GM12878 (cell line): Measurements from ENCODE around the gene CYP2J2. TPM values are rescaled to one million over a fixed set of nuclear protein-coding genes. Genes with fewer than 3 reads are reported as not detected.

Experiments
- ATAC-seq: fragments of 200-7000 bp; cut with Tn5 transposase; 3 replicates; pipeline ENCODE4 v1.9.1; 2020; ENCODE audit warnings: mild to moderate bottlenecking, moderate library complexity
- BruUV-seq: library from RNA; stranded (reverse); fragments of 400-500 nt; replicated peaks from 2 replicates; lab custom pipeline; 2021; lab: Mats Ljungman, UMichigan
- CTCF ChIA-PET: fragments of 300-600 bp; sonication (Branson Sonifier 250); formaldehyde crosslinking; extraction: SDS; loops from one replicate; lab custom pipeline; 2021; ENCODE audit warnings: inconsistent platforms; lab: Yijun Ruan, JAX
- POLR2A ChIA-PET: fragments of 350-600 bp; formaldehyde crosslinking; extraction: SDS; loops from one replicate; lab custom pipeline; 2021; ENCODE audit warnings: inconsistent platforms; lab: Charles Lee
- RAD21 ChIA-PET: fragments of 300-600 bp; sonication (Branson Sonifier 250); formaldehyde crosslinking; loops from one replicate; lab custom pipeline; 2023; ENCODE audit warnings: antibody characterized with exemption; ENCODE audit not compliant: unreplicated experiment; lab: Charles Lee
- SMC1A ChIA-PET: fragments of 300-600 bp; sonication (Branson Sonifier 250); formaldehyde crosslinking; loops from one replicate; lab custom pipeline; 2023; ENCODE audit not compliant: unreplicated experiment, uncharacterized antibody; lab: Charles Lee
- DNase-seq: peaks from one replicate; pipeline ENCODE4 v3.0.0-alpha.2; 2011; ENCODE audit warnings: low read depth, low spot score
- FAIRE-seq: peaks from 3 replicates; lab custom pipeline; 2011; peaks lifted over from hg19 to GRCh38; lab: Jason Lieb, UNC
- H2AFZ ChIP-seq: 2 replicates; pipeline ENCODE4 v1.6.0; 2011; ENCODE audit warnings: low read depth, low read length, control low read depth; ENCODE audit not compliant: control insufficient read depth
- H3K27ac ChIP-seq: 2 replicates; pipeline ENCODE4 v1.5.1; 2011; ENCODE audit warnings: control low read depth; ENCODE audit not compliant: control insufficient read depth, insufficient read depth
- H3K27me3 ChIP-seq, 2 experiments: replicated peaks in 1 of 2; 2 replicates each; pipeline versions ENCODE4 v1.6.0 to v1.6.1; 2011; ENCODE audit warnings: low read length in 1 of 2; ENCODE audit not compliant: control insufficient read depth in 2 of 2, insufficient read depth in 2 of 2
- H3K36me3 ChIP-seq, 2 experiments: 2 replicates each; pipeline ENCODE4 v1.5.1; 2011; ENCODE audit warnings: low read length in 1 of 2; ENCODE audit not compliant: control insufficient read depth in 2 of 2, insufficient read depth in 2 of 2
- H3K4me1 ChIP-seq: 2 replicates; pipeline ENCODE4 v1.6.1; 2011; ENCODE audit warnings: mild to moderate bottlenecking, low read length, moderate library complexity, mixed read lengths; ENCODE audit not compliant: control insufficient read depth, insufficient read depth
- H3K4me2 ChIP-seq: 2 replicates; pipeline ENCODE4 v1.6.0; 2011; ENCODE audit warnings: control low read depth; ENCODE audit not compliant: control insufficient read depth, insufficient read depth
- H3K4me3 ChIP-seq: fragments of 200-600 bp; sonication (generic); 2 replicates; pipeline ENCODE4 v1.5.1; 2016
- H3K79me2 ChIP-seq: 2 replicates; pipeline ENCODE4 v1.6.0; 2011; ENCODE audit warnings: low read length; ENCODE audit not compliant: control insufficient read depth, insufficient read depth
- H3K9ac ChIP-seq: 2 replicates; pipeline ENCODE4 v1.8.0; 2011; ENCODE audit warnings: low read length, control low read depth, mixed read lengths; ENCODE audit not compliant: control insufficient read depth, insufficient read depth
- H3K9me3 ChIP-seq: replicated peaks from 3 replicates; pipeline ENCODE4 v1.5.1; 2011; ENCODE audit warnings: mild to moderate bottlenecking, low read length; ENCODE audit not compliant: control insufficient read depth, insufficient read depth
- H4K20me1 ChIP-seq: 2 replicates; pipeline ENCODE4 v1.6.0; 2011; ENCODE audit not compliant: control insufficient read depth, insufficient read depth
- BMI1 ChIP-seq: fragments of 450-650 bp; IDR thresholded peaks from 2 replicates; pipeline ENCODE4 v1.6.1; 2016; ENCODE audit warnings: mild to moderate bottlenecking, moderate library complexity, borderline replicate concordance
- CTCF ChIP-seq, 3 experiments: IDR thresholded peaks in 2 of 3; conservative IDR thresholded peaks in 1 of 3; 2 replicates each; pipeline ENCODE4 v1.5.1; 2011; ENCODE audit warnings: low read depth in 3 of 3, low read length in 3 of 3, mild to moderate bottlenecking in 3 of 3, control low read depth in 2 of 3, moderate library complexity in 2 of 3, inconsistent platforms in 1 of 3, mixed read lengths in 1 of 3; ENCODE audit not compliant: control insufficient read depth in 2 of 3, insufficient read depth in 1 of 3; ENCODE audit errors: extremely low read depth in 1 of 3
- GABPA ChIP-seq: IDR thresholded peaks from 2 replicates; pipeline ENCODE4 v1.6.1; 2014; ENCODE audit warnings: antibody characterized with exemption, low read depth, mild to moderate bottlenecking, inconsistent platforms
- HCFC1 ChIP-seq: fragments of 150-350 bp; IDR thresholded peaks from 2 replicates; pipeline ENCODE4 v1.6.1; 2014; ENCODE audit warnings: low read length
- IRF4 ChIP-seq: IDR thresholded peaks from 2 replicates; pipeline ENCODE4 v1.6.1; 2011; ENCODE audit warnings: low read depth, low read length
- KLF5 ChIP-seq: fragments of 450-650 bp; IDR thresholded peaks from 2 replicates; pipeline ENCODE4 v1.6.1; 2014; ENCODE audit warnings: mild to moderate bottlenecking; ENCODE audit not compliant: partially characterized antibody
- RAD21 ChIP-seq: IDR thresholded peaks from 2 replicates; pipeline ENCODE4 v1.6.1; 2011; ENCODE audit warnings: mild to moderate bottlenecking, low read depth, low read length, moderate library complexity; ENCODE audit not compliant: insufficient read depth
- RB1 ChIP-seq: fragments of 450-650 bp; formaldehyde crosslinking; IDR thresholded peaks from 2 replicates; pipeline ENCODE4 v1.6.1; 2017; ENCODE audit warnings: mild to moderate bottlenecking, borderline replicate concordance
- SMC3 ChIP-seq: IDR thresholded peaks from 2 replicates; pipeline ENCODE4 v1.6.1; 2011; ENCODE audit warnings: low read length, improper control_type of control experiment, borderline replicate concordance
- SUPT20H ChIP-seq: IDR thresholded peaks from 2 replicates; pipeline ENCODE4 v1.6.1; 2011; ENCODE audit warnings: low read depth, mild to moderate bottlenecking, low read length, moderate library complexity, borderline replicate concordance; ENCODE audit not compliant: control insufficient read depth
- YY1 ChIP-seq: IDR thresholded peaks from 2 replicates; pipeline ENCODE4 v1.6.1; 2011; ENCODE audit warnings: low read depth, mild to moderate bottlenecking, low read length
- WGBS: methylation state at CpG from one replicate; pipeline ENCODE4 v1.1.6; 2016; ENCODE audit warnings: low lambda C conversion rate; ENCODE audit not compliant: insufficient replicate concordance, insufficient coverage; ENCODE audit errors: missing lambda C conversion rate; 5-methylcytosine and 5-hydroxymethylcytosine counted together
- in situ Hi-C: fragments of 300-500 bp; cut with MboI; formaldehyde crosslinking; loops from 9 replicates; pipeline ENCODE4 v1.14.3; 2018; ENCODE audit warnings: mixed read lengths
- intact Hi-C: fragments of 100-400 bp; cut with micrococcal nuclease; formaldehyde crosslinking; loops from one replicate; pipeline ENCODE4 v1.14.2; 2022; ENCODE audit not compliant: unreplicated experiment
- polyA plus RNA-seq, 11 experiments: library from polyadenylated mRNA; depleted of rRNA in 4 of 11; unstranded in 6 of 11; stranded (reverse) in 5 of 11; fragments of >200 nt; fragmentation: Nextera tagmentation in 4 of 11; fragmentation: Illumina TruSeq in 1 of 11; extraction: Ambion mirVana in 4 of 11; extraction: Trizol in 1 of 11; gene quantifications; 1 replicate in 1 of 11; 2 replicates in 10 of 11; pipeline versions ENCODE4 v1.2.1 to v1.2.3, GENCODE V29; 2011 to 2016; ENCODE audit warnings: inconsistent platforms in 2 of 11, missing spikeins in 2 of 11, low read depth in 1 of 11
- total RNA-seq, 4 experiments: library from RNA; depleted of rRNA in 3 of 4; stranded (reverse); fragments of >200 nt in 3 of 4; fragmentation: Illumina TruSeq in 1 of 4; extraction: Trizol in 1 of 4; gene quantifications; 2 replicates each; pipeline versions ENCODE4 v1.2.1 to v1.2.3, GENCODE V29; 2013 to 2021

CYP2J2 gene
- total and polyA plus RNA-seq, 10 of the 15 experiments (the other 5 are each of a cell fraction or from before 2014, with no cell fraction given), result 0.06 to 0.34 (median 0.10) TPM; not detected in 3

- peak; percentile 4 for DNase-seq
- peak; percentile 93 for FAIRE-seq
- in situ Hi-C loops, result no loop called here
These were observed 20.7 kb upstream of the CYP2J2 start for GRCh38 chr1:59947047-59947938.

More at GRCh38 chr1:59947047-59947938, 20.7 kb upstream of the CYP2J2 start:
- SMC1A ChIA-PET, result interaction anchor here (0.6 to 4.8 kb wide), 23 partner anchors 19 to 1184 kb away, joined by 3 to 62 read pairs (median 3); no protein-coding TSS in a partner anchor
- TF ChIP-seq YY1 (no peak), SUPT20H (no peak), IRF4 (0 out of 2 replicates have a peak, but pooled peaks have one; percentile 23), HCFC1 (no peak), RAD21 (peak; percentile 90), SMC3 (peak; percentile 79; the same call in 1 of the 2 replicates), KLF5 (no peak), RB1 (no peak), GABPA (no peak), BMI1 (no peak), CTCF (IDR thresholded peaks at IDR 0.05 in 2 of 3, conservative IDR thresholded peaks at IDR 0.05 in 1 of 3; ENCODE audit: control insufficient read depth in 2 of 3, extremely low read depth in 1 of 3, insufficient read depth in 1 of 3, low read depth in 3 of 3, low read length in 3 of 3) (peak; percentile 89 to 95 (median 93))
- 8% methylated on average over 6 of the region's 6 CpGs for WGBS
- BruUV-seq, result no TSS peak
- intact Hi-C loops, result loop anchor here (1.0 to 5.0 kb wide), 3 partner anchors 44 to 170 kb away; no protein-coding TSS in a partner anchor
- POLR2A ChIA-PET, result interaction anchor here (0.8 kb wide), 1 partner anchor 68 kb away, joined by 4 read pairs; no protein-coding TSS in a partner anchor
- CTCF ChIA-PET, result interaction anchor here (0.5 to 2.9 kb wide), 52 partner anchors 8 to 1501 kb away, joined by 3 to 94 read pairs (median 4); no protein-coding TSS in a partner anchor
- H3K36me3 ChIP-seq, result no peaks in the 10 kb centered on the region
- no peak overlapping the region for H2AFZ ChIP-seq
- H3K27ac ChIP-seq, result no peak overlapping the region
- no peak overlapping the region for H3K4me3 ChIP-seq
- RAD21 ChIA-PET, result interaction anchor here (0.7 to 3.0 kb wide), 21 partner anchors 19 to 1243 kb away, joined by 3 to 54 read pairs (median 3); no protein-coding TSS in a partner anchor
- no peaks in the 10 kb centered on the region for H3K27me3 ChIP-seq
- no peak overlapping the region for H3K9ac ChIP-seq
- H3K79me2 ChIP-seq, result no peaks in the 10 kb centered on the region
- peak; percentile 95 for ATAC-seq
- H3K9me3 ChIP-seq, result no peaks in the 10 kb centered on the region
- no peaks in the 10 kb centered on the region for H3K4me1 ChIP-seq
- no peak overlapping the region for H3K4me2 ChIP-seq
- H4K20me1 ChIP-seq, result no peaks in the 10 kb centered on the region
